WTC11 (cell line): ENCODE data around the gene PRR5.

Experiments used
- AFF4 ChIP-seq: sonication (generic); formaldehyde crosslinking; IDR thresholded peaks from 2 replicates; pipeline ENCODE4 v1.8.1; 2023; ENCODE audit warnings: mild to moderate bottlenecking, missing genetic modification reagents, borderline replicate concordance
- ATF2 ChIP-seq: sonication (generic); formaldehyde crosslinking; IDR thresholded peaks from 2 replicates; pipeline ENCODE4 v1.8.1; 2022; ENCODE audit warnings: low read depth, missing genetic modification reagents, borderline replicate concordance
- CREB1 ChIP-seq: sonication (generic); formaldehyde crosslinking; IDR thresholded peaks from 2 replicates; pipeline ENCODE4 v1.8.0; 2023; ENCODE audit warnings: mild to moderate bottlenecking, missing genetic modification reagents
- CTCF ChIP-seq: fragments of 200-600 bp; IDR thresholded peaks from 2 replicates; pipeline ENCODE4 v1.8.0; 2022; ENCODE audit warnings: antibody characterized with exemption
- FOXP1 ChIP-seq: sonication (generic); formaldehyde crosslinking; IDR thresholded peaks from 2 replicates; pipeline ENCODE4 v1.8.0; 2022; ENCODE audit warnings: missing genetic modification reagents, mild to moderate bottlenecking, moderate library complexity, borderline replicate concordance
- HMGXB4 ChIP-seq: sonication (generic); formaldehyde crosslinking; IDR thresholded peaks from 2 replicates; pipeline ENCODE4 v1.8.1; 2023; ENCODE audit warnings: mild to moderate bottlenecking, moderate library complexity, missing genetic modification reagents
- JUN ChIP-seq: sonication (generic); formaldehyde crosslinking; IDR thresholded peaks from 2 replicates; pipeline ENCODE4 v1.8.0; 2023; ENCODE audit warnings: mild to moderate bottlenecking, missing genetic modification reagents
- NR3C1 ChIP-seq: sonication (generic); formaldehyde crosslinking; conservative IDR thresholded peaks from 2 replicates; pipeline ENCODE4 v1.8.1; 2023; ENCODE audit warnings: low read depth, mild to moderate bottlenecking, missing genetic modification reagents
- SMAD3 ChIP-seq: sonication (generic); formaldehyde crosslinking; IDR thresholded peaks from 2 replicates; pipeline ENCODE4 v1.8.0; 2022; ENCODE audit warnings: missing genetic modification reagents, mild to moderate bottlenecking, borderline replicate concordance
- TEAD1 ChIP-seq: sonication (generic); formaldehyde crosslinking; IDR thresholded peaks from 2 replicates; pipeline ENCODE4 v1.8.0; 2022; ENCODE audit warnings: mild to moderate bottlenecking, missing genetic modification reagents
- USF2 ChIP-seq: sonication (generic); formaldehyde crosslinking; IDR thresholded peaks from 2 replicates; pipeline ENCODE4 v1.8.1; 2023; ENCODE audit warnings: mild to moderate bottlenecking, missing genetic modification reagents, moderate library complexity
- ZNF317 ChIP-seq: sonication (generic); formaldehyde crosslinking; IDR thresholded peaks from 2 replicates; pipeline ENCODE4 v1.8.1; 2023; ENCODE audit warnings: low read depth, mild to moderate bottlenecking, moderate library complexity, missing genetic modification reagents, borderline replicate concordance
- ZNF396 ChIP-seq: fragments of 250-450 bp; sonication (Bioruptor Pico); IDR thresholded peaks from 2 replicates; pipeline ENCODE4 v1.8.0; 2021; ENCODE audit warnings: mild to moderate bottlenecking, moderate library complexity, borderline replicate concordance

- no peak for TF ChIP-seq JUN
- TF ChIP-seq CTCF = no peak
- TF ChIP-seq ZNF396 (CRISPR knock-in tag) = no peak
- no peak for TF ChIP-seq USF2 (CRISPR knock-in tag)
- no peak for TF ChIP-seq FOXP1 (CRISPR knock-in tag)
- no peak for TF ChIP-seq ZNF317
- TF ChIP-seq TEAD1 = no peak
- TF ChIP-seq SMAD3 (CRISPR knock-in tag) = no peak
- no peak for TF ChIP-seq NR3C1 (CRISPR knock-in tag)
- TF ChIP-seq ATF2 (CRISPR knock-in tag) = no peak
- TF ChIP-seq HMGXB4 (CRISPR knock-in tag) = no peak
- TF ChIP-seq AFF4 (CRISPR knock-in tag) = no peak
- no peak for TF ChIP-seq CREB1
Measured at GRCh38 chr22:44760476-44760875, 58.5 kb downstream of the PRR5 start.
